ENCODE measurements around the gene DAB2.

GRCh38 chr5:39370555-39371366 lies 54.0 kb downstream of the DAB2 start:
- TF ChIP-seq, protein P1, sequence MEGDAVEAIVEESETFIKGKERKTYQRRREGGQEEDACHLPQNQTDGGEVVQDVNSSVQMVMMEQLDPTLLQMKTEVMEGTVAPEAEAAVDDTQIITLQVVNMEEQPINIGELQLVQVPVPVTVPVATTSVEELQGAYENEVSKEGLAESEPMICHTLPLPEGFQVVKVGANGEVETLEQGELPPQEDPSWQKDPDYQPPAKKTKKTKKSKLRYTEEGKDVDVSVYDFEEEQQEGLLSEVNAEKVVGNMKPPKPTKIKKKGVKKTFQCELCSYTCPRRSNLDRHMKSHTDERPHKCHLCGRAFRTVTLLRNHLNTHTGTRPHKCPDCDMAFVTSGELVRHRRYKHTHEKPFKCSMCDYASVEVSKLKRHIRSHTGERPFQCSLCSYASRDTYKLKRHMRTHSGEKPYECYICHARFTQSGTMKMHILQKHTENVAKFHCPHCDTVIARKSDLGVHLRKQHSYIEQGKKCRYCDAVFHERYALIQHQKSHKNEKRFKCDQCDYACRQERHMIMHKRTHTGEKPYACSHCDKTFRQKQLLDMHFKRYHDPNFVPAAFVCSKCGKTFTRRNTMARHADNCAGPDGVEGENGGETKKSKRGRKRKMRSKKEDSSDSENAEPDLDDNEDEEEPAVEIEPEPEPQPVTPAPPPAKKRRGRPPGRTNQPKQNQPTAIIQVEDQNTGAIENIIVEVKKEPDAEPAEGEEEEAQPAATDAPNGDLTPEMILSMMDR (conservative IDR thresholded peaks at IDR 0.05; ENCODE audit: low read length): no peak
- TF ChIP-seq EZH2phosphoT487 (IDR thresholded peaks at IDR 0.05; ENCODE audit: borderline replicate concordance, low read depth, low read length): no peak
